Iris pigment epithelial cell (primary cell): ENCODE data around the gene VAV3.

Experiments
- DNase-seq: peaks from one replicate; pipeline ENCODE4 v3.0.0-alpha.2; 2011; ENCODE audit warnings: low read depth

Gene VAV3

GRCh38 chr1:107575226-107575625 is 389.8 kb downstream of the VAV3 start:
- DNase-seq = no peak

GRCh38 chr1:107574044-107574443 is 390.9 kb downstream of the VAV3 start:
- DNase-seq = no peak

- DNase-seq = peak; percentile 54
Observed at GRCh38 chr1:107572674-107573211, 392.2 kb downstream of the VAV3 start.

- DNase-seq = no peak
Observed at GRCh38 chr1:107570768-107571167, 394.2 kb downstream of the VAV3 start.

GRCh38 chr1:107563441-107563840 is 401.5 kb downstream of the VAV3 start:
- no peak for DNase-seq

GRCh38 chr1:107559881-107560280 is 405.1 kb downstream of the VAV3 start:
- peak; percentile 6 for DNase-seq

- DNase-seq = no peak
Observed at GRCh38 chr1:107557095-107557494, 407.9 kb downstream of the VAV3 start.

- no peak for DNase-seq
Observed at GRCh38 chr1:107555578-107555977, 409.4 kb downstream of the VAV3 start.

- no peak for DNase-seq
Observed at GRCh38 chr1:107552781-107553180, 412.2 kb downstream of the VAV3 start.

GRCh38 chr1:107551456-107551855 is 413.5 kb downstream of the VAV3 start:
- no peak for DNase-seq

GRCh38 chr1:107550358-107550757 is 414.6 kb downstream of the VAV3 start:
- no peak for DNase-seq

- DNase-seq = no peak
Observed at GRCh38 chr1:107549152-107549810, 415.7 kb downstream of the VAV3 start.

GRCh38 chr1:107548276-107548675 is 416.7 kb downstream of the VAV3 start:
- no peak for DNase-seq

- DNase-seq = no peak
Observed at GRCh38 chr1:107547363-107548155, 417.4 kb downstream of the VAV3 start.

- DNase-seq = no peak
Observed at GRCh38 chr1:107546576-107546975, 418.4 kb downstream of the VAV3 start.

- DNase-seq = no peak
Observed at GRCh38 chr1:107545879-107546278, 419.1 kb downstream of the VAV3 start.

GRCh38 chr1:107545056-107545577 is 419.9 kb downstream of the VAV3 start:
- DNase-seq = no peak

GRCh38 chr1:107544285-107544684 is 420.7 kb downstream of the VAV3 start:
- DNase-seq = no peak

- no peak for DNase-seq
Observed at GRCh38 chr1:107541412-107541811, 423.6 kb downstream of the VAV3 start.

- DNase-seq = no peak
Observed at GRCh38 chr1:107538502-107538901, 426.5 kb downstream of the VAV3 start.

GRCh38 chr1:107536266-107536665 is 428.7 kb downstream of the VAV3 start:
- no peak for DNase-seq

- DNase-seq = no peak
Observed at GRCh38 chr1:107535091-107535490, 429.9 kb downstream of the VAV3 start.

GRCh38 chr1:107534632-107535031 is 430.3 kb downstream of the VAV3 start:
- DNase-seq = no peak
